HG03457 (cell line): ENCODE data around the gene TGFB1I1.
"Not testable (repeated sequence)": the region's sequence is repeated elsewhere in the genome, so short reads cannot be mapped to it uniquely, and the experiment has no call there.

Experiments
- ATAC-seq: cut with Tn5 transposase; IDR thresholded peaks from one replicate; pipeline ENCODE4 v1.9.1; 2021; ENCODE audit warnings: moderate number of reproducible peaks; ENCODE audit not compliant: unreplicated experiment

TGFB1I1 gene

DNA sequence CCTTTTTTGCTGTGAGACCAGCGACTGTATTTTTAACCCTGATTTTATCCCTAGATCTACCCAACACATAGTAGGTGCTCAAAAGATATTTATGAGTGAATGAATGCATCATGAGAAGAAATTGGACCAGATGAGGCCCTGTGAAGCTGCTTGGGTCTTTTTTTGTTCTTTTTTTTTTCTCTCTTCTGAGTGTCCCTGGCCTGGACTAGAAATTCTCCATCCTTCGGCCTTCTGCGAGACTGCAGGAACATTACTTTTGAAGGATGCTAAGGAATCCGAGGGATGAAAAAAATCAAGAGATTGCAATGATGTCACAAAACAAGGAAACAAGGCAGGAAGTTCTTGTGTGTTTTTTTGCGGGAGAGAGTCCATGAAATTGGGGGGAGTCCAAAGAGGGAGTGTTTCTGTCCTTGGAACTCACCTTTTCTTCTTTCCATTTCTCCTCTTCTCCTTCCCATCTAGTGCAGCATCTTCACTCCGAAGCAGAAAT lies 36.8 kb downstream of the TGFB1I1 start:
- ATAC-seq, result no peak

GRCh38 chr16:31513126-31513525 lies 41.2 kb downstream of the TGFB1I1 start:
- no peak for ATAC-seq

DNA sequence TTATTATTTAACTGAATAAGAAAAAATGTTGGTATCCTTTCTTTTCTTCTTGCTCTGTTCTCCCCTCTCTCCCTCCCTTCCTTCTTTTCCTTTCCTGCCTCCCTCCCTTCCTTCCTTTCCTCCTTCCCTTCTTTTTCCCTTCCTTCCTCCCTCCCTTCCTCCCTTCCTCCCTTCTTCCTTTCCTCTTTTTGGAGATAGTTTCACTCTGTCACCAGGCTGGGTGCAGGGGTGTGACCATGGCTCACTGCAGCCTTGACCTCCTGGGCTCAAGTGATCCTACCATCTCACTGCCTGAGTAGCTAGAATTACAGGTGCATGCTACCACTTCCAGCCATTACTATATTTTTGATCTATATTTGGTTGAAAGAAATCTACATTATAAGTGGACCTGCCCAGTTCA lies 41.9 kb downstream of the TGFB1I1 start:
- no peak for ATAC-seq

- no peak for ATAC-seq
These were observed 45.9 kb downstream of the TGFB1I1 start for GRCh38 chr16:31517800-31518402.

DNA sequence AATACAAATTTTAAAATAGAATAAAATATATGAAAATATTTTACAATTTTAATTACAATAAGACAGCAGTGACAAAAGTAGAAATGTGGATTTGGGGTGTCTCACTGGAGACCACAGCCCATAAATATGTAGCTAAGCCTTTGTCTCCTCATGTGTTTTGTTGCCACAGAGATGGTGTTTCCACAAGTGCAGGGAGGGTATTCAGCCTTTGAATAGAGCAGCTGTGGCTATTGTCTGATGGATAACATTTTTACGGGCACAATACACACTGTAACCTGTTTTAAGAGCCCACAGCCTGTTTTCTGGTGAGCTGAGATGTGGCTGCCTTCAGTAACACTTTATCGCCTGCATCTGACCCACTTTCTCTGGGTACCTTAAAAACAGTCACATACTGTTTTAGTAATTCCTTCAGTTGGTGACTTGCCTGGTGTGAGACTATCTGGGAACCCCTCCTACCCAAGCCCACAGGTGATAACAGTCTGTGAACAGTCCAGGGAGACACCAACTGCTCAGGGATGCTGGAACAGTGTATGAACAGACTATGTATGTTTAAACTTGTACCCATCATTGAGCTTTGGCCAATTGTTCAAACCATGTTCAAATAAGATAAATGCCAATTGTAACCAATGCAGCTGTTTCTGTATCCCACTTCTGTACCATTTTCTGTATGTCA lies 47.9 kb downstream of the TGFB1I1 start:
- no peak for ATAC-seq

GRCh38 chr16:31521368-31521767 lies 49.4 kb downstream of the TGFB1I1 start:
- no peak for ATAC-seq

DNA sequence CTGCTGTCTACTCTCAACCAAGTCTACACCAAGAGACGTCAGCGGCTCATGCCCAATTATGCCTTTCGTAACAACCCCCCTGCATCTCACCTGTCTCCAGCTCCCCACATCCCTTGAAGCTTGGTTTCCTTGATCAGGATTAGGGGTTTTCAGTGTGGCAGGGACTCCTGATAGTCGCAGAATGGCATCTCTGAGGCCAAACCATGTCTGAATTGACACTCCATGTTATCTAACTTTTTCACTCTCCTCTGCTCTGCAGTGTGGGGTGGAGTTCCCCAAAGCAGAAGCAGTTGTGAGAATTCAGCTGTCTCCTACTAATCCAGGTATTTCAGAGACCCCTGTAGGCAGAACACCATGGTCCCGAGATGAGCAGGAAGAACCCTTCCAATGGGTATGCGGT lies 50.1 kb downstream of the TGFB1I1 start:
- ATAC-seq, result no peak

DNA sequence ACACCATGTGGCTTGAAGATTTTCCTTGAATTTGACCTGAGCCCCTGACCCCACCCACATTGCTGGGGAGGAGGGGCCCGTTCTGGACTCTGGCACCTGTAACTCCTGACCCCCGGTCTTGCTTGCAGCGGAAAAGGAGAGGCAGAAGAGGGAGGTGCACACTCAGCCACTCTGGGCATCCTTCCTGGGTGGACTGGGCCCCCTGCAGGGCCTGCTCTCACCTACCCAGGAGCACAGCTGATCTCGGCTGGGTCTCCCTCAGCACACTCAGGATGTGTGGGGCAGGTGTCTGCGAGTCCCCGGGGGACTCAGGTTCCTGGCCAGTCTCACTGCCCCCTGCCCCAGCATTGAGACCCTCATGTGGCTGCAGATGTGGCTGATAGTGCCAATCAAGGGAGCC lies 51.8 kb downstream of the TGFB1I1 start:
- ATAC-seq, result not testable (repeated sequence)

DNA sequence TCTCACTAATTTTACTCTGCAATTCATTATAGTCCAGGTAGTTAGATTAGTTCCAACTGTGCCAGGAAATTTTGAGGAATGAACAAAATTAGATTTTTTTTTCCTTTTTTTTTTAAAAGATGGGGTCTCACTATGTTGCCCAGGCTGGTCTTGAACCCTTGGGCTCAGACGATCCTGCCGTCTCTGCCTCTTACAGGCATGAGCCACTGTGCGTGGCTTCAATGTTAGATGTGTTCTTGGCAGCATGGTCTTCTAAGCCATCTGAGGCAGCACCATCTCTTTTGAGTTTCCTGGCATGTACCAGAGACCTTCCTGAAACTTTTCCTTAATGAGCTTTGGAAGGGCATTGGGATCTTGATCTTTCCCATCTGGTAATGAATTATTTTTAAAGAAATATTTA lies 53.2 kb downstream of the TGFB1I1 start:
- no peak for ATAC-seq
